Measurements from ENCODE around the gene RND1. TPM values are rescaled to one million over a fixed set of nuclear protein-coding genes. Genes with fewer than 3 reads are reported as not detected.

The RND1 gene
- total and polyA plus RNA-seq, 2 of the 13 experiments (the other 11 are each of a cell fraction or from before 2014, with no cell fraction given): 1.8 to 1.9 TPM

- no peak for TF ChIP-seq ZBTB43 (CRISPR knock-in tag; conservative IDR thresholded peaks at IDR 0.05)
- TF ChIP-seq ZNF567 (CRISPR knock-in tag; IDR thresholded peaks at IDR 0.05; ENCODE audit: borderline replicate concordance): no peak
- TF ChIP-seq ZNF749 (CRISPR knock-in tag; IDR thresholded peaks at IDR 0.05; ENCODE audit: borderline replicate concordance): 0 out of 2 replicates have a peak, but pooled peaks have one; percentile 53
- peak; percentile 68; the same call in 1 of the 2 replicates for TF ChIP-seq ZNF609 (CRISPR knock-in tag; IDR thresholded peaks at IDR 0.05; ENCODE audit: borderline replicate concordance)
- no peak for TF ChIP-seq TFAP4 (IDR thresholded peaks at IDR 0.05; ENCODE audit: borderline replicate concordance, low read depth)
- no peak for TF ChIP-seq ZKSCAN8 (CRISPR knock-in tag; IDR thresholded peaks at IDR 0.05; ENCODE audit: borderline replicate concordance)
- TF ChIP-seq ZNF382 (CRISPR knock-in tag; IDR thresholded peaks at IDR 0.05; ENCODE audit: borderline replicate concordance): no peak
- TF ChIP-seq ZNF839 (CRISPR knock-in tag; IDR thresholded peaks at IDR 0.05; ENCODE audit: borderline replicate concordance): no peak
- TF ChIP-seq PTBP1 (IDR thresholded peaks at IDR 0.05; ENCODE audit: low read depth, low read length, poor library complexity, severe bottlenecking): no peak
- TF ChIP-seq TOE1 (CRISPR knock-in tag; IDR thresholded peaks at IDR 0.05): no peak
- TF ChIP-seq CEBPB (IDR thresholded peaks at IDR 0.05; ENCODE audit: borderline replicate concordance, low read depth, low read length): peak; percentile 44; the same call in 1 of the 2 replicates
- TF ChIP-seq ZZZ3 (CRISPR knock-in tag; IDR thresholded peaks at IDR 0.05; ENCODE audit: borderline replicate concordance): no peak
- TF ChIP-seq HOXA3 (CRISPR knock-in tag; IDR thresholded peaks at IDR 0.05): no peak
- TF ChIP-seq THRA (CRISPR knock-in tag; IDR thresholded peaks at IDR 0.05; ENCODE audit: borderline replicate concordance): peak; percentile 21; the same call in 1 of the 2 replicates
- TF ChIP-seq ZBTB42 (CRISPR knock-in tag; IDR thresholded peaks at IDR 0.05): no peak
- TF ChIP-seq, protein P1, sequence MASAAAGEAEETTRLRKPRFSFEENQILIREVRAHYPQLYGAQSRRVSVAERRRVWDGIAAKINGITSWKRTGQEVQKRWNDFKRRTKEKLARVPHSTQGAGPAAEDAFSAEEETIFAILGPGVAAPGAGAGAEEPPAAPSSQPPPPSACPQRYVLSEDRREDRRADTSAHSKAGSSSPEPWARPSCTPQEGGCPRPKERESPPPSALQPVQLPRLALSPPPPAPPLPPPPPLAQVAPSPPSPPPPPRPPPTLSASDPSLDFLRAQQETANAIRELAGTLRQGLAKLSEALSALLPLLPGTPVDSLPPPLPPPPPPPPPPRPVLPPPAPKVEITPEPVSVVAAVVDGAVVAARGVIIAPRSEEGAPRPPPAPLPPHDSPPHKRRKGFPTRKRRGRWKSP (CRISPR knock-in tag; IDR thresholded peaks at IDR 0.05): peak; percentile 35; the same call in 1 of the 2 replicates
Measured at GRCh38 chr12:48865281-48866051, at the start of gene RND1 (continued).

Data from HepG2 (cell line).